ENCODE measurements around the gene RBM22.
"Not testable (repeated sequence)": the region's sequence is repeated elsewhere in the genome, so short reads cannot be mapped to it uniquely, and the experiment has no call there.

The RBM22 gene

DNA sequence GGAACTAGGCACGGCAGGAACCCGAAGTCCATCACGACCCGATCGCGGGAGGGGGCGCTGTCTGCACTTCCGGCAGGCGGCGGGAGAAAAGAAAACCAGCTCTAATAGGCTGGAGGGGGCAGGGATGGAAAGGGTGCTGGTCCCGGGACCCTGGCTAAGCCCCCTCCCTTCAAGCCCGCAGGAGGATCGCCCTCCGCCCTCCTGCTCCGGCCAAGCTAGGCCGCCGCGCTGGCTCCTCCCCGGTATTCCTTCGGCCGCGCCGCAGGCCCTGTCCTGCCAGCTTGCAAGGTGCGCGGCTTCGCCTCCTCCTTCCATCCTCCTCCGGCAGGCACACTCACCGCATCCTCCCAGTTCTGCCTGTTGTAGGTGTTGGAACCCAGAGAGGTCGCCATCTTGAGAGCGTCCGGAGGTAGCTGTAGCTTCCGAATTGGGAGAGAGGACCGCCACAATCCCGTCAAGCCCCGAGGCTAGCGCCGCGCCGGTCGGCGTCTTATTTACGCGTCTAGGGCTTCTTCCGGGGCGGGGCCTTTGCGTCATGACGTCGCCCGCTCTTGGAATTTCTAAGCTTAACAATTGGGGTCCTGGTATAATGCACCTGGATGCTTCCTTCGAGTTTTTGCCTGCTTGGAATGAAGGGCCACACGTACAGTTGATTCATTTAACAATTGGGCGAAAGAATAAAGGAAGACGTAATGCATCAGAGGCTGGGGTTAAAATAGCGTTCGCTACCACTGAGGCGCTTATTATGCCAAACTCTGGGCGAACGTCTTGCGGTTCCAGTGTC is at the start of gene RBM22:
RBM22 (minus strand) TSS at position 469 of the 784 bp plus-strand sequence; CDS start at position 392, 77 bp downstream.
- in situ Hi-C loops (cut with MboI; ENCODE audit: low pct_unique_long_range_greater_than_20kb, low sequenced_read_pairs): no loop called here
- DNase-seq: peak; percentile 93

DNA sequence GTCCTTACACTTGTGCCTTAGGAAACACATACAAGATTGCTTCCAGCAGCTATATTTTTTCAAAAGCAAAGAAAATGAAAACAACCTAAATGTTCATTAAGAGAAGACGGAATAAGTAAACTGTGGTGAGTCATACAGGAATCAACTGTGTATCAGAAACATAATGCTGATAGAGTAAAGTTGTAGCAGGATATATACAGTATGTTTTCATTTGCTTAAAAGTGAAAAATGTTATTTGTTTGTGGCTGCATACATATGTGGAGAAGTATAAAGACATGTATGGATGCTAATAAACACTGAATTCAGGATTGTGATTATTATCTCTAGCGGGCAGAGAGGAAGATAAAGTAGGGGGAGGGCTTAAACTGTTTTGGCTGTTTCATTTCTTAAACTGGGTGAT is 49.6 kb upstream of the RBM22 start:
- in situ Hi-C loops (cut with MboI; ENCODE audit: low pct_unique_long_range_greater_than_20kb, low sequenced_read_pairs): no loop called here
- no peak for DNase-seq

DNA sequence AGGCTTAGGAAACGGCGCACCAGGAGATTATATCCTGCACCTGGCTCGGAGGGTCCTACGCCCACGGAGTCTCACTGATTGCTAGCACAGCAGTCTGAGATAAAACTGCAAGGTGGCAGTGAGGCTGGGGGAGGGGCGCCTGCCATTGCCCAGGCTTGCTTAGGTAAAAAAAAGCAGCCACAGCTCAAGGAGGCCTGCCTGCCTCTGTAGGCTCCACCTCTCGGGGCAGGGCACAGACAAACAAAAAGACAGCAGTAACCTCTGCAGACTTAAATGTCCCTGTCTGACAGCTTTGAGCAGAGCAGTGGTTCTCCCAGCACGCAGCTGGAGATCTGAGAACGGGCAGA is 42.3 kb upstream of the RBM22 start:
- in situ Hi-C loops (cut with MboI; ENCODE audit: low pct_unique_long_range_greater_than_20kb, low sequenced_read_pairs); DNase-seq: not testable (repeated sequence)

DNA sequence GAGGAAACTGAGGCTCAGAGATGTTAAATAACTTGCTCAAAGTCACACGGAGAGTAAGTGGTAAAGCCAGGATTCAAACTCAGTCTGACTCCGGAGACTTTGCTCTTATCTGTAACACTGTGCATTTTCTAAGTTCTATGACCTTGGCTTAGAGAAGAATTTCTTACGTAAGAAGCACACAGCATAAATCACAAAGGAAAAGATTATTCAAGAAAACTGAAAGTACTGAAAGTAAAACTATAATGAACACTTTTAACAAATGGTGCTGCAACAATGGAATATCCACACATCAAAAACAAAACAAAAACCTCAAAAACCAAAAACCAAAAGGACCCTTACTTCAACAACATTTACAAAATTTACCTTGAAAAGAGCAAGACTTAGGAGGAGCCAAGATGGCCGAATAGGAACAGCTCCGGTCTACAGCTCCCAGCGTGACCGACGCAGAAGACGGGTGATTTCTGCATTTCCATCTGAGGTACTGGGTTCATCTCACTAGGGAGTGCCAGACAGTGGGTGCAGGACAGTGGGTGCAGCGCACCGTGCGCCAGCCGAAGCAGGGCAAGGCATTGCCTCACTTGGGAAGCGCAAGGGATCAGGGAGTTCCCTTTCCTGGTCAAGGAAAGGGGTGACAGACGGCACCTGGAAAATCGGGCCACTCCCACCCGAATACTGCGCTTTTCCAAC is 41.7 kb upstream of the RBM22 start:
- in situ Hi-C loops (cut with MboI; ENCODE audit: low pct_unique_long_range_greater_than_20kb, low sequenced_read_pairs); DNase-seq: not testable (repeated sequence)

- in situ Hi-C loops (cut with MboI; ENCODE audit: low pct_unique_long_range_greater_than_20kb, low sequenced_read_pairs): no loop called here
- DNase-seq: no peak
These were observed 40.1 kb upstream of the RBM22 start for GRCh38 chr5:150740992-150741391.

- in situ Hi-C loops (cut with MboI; ENCODE audit: low pct_unique_long_range_greater_than_20kb, low sequenced_read_pairs): no loop called here
- no peak for DNase-seq
These were observed 38.0 kb upstream of the RBM22 start for GRCh38 chr5:150738862-150739261.

DNA sequence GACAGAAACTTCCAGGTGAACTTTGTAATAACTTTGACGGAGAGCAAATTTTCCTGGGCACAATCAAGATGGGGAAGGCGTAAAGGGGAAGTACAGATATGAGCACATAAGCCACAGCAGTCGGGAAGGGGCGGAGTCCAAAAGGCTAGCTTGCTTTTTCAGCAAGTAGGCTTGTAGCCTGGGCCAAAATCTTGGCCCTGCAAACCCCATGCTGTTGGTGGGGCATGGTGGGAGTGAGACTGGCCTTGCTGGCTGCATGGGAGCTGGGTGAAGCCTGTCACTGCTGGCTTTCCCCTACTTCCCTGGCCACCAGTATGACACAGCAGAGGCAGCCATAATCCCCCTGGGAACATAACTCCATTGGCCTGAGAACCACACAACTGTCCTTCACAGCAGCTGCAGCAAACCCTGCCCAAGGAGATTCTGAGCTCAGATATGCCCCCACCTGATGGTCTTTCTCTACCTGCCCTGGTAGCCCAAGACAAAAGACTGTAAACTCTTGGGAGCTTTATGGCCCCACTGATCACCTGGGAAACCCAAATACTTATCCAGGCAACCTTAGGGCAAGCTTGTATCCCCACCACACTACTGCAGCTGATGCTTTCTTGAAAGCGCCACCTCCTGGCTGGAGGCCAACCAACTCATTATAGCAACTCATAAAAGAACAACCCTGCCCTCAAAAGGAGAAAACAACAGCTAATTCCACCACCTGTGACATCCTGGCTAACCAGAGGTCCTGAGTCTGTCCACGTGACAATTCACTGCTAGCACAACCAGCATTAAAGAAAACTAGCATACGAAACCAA is 33.9 kb upstream of the RBM22 start:
- in situ Hi-C loops (cut with MboI; ENCODE audit: low pct_unique_long_range_greater_than_20kb, low sequenced_read_pairs): no loop called here
- DNase-seq: peak; percentile 92

DNA sequence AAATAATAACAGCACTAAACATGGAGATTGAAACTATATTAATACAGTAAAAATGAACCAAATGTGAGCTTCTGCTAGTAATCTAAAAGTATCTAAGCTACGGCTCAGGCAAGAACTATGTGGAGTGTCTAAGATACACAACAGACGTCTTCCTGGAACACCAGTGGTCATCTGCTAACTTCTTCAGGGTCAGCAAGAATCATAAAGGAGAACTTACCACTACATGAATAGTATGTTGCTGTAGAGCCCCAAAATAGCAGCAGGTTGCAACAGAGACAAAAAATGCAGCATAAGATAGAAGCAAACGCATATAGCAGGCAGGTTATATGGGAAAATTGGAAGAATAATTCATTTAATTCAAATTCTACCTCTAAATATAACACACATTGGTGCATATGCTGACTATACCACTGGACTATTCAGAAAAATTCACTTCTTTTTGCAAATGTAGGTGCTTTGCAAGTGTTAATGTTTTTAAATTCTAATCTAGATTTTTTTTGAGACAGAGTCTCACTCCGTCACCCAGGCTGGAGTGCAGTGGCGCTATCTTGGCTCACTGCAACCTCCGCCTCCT is 30.9 kb upstream of the RBM22 start:
- no peak for DNase-seq

GRCh38 chr5:150729859-150730258 is 29.0 kb upstream of the RBM22 start:
- in situ Hi-C loops (cut with MboI; ENCODE audit: low pct_unique_long_range_greater_than_20kb, low sequenced_read_pairs): no loop called here
- no peak for DNase-seq

More for the DNA sequence above, 30.9 kb upstream of the RBM22 start:
- in situ Hi-C loops (cut with MboI; ENCODE audit: low pct_unique_long_range_greater_than_20kb, low sequenced_read_pairs): no loop called here

DNA sequence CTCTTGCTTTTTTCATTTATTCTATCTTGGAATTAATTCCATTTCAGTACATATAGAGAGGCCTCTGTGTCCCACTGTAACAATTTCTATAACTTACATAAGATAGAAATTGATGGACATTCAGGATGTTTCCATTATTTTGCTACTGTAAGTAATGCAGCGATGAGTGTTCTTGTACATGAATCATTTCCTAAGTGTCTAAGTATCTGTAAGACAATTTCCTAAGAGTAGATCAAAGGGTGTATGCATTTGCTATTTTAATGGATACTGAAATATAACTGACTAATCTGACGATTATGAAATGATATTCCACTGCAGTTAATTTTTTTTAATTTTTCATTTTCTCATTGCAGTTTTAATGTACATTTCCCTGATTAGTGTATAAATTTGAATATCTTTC is 23.0 kb upstream of the RBM22 start:
- no peak for DNase-seq
- in situ Hi-C loops (cut with MboI; ENCODE audit: low pct_unique_long_range_greater_than_20kb, low sequenced_read_pairs): no loop called here

DNA sequence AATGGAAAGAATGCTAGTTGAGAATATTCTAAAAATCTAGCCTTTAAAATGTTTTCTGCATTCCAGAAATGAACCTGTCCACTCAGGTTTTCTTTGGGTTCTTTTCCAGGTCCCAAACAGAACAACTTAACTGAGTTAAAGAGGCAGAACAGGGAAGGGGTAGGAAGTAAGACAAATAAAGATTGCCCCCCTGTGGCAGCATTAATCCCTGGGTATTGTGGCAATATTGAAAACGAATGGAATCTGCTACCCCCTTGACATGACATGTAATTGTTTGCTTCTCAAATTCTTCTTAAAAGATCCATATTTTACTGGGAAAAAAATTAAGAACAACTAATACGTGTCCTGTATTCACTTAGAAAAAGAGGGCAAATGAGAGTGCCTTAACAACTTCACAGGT is 9.3 kb upstream of the RBM22 start:
- in situ Hi-C loops (cut with MboI; ENCODE audit: low pct_unique_long_range_greater_than_20kb, low sequenced_read_pairs): no loop called here
- DNase-seq: peak; percentile 61

DNA sequence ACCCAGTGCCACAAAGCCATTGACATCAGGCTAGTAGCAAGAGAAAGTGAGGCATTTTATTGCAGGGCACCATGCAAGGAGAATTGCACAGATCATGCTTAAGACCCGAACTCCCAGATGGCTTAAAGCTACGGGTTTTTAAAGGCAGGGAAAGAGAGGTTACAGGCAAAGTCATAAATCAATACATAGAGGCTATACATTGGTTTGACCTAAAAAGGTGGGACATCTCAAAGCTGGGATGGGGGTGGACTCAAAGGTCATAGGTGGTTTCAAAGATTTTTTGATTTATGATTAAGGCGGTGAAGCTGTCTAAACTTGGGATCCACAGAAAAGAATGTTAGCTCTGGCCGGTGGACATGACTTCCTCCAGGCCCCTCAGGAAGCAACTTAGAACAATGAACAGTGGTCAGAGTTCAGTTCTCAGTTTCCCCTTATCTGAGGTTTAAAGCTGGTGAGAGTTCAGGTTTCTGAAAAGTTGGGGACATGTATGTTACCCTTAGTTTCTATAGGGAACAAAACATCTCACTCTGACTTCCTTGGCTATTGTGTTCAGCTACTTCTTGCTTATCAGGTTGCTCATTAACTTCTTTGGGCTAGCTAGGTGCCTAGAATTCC is 6.0 kb upstream of the RBM22 start:
- in situ Hi-C loops (cut with MboI; ENCODE audit: low pct_unique_long_range_greater_than_20kb, low sequenced_read_pairs): no loop called here
- DNase-seq: no peak

GRCh38 chr5:150703762-150704161 is 2.9 kb upstream of the RBM22 start:
- DNase-seq: no peak
- in situ Hi-C loops (cut with MboI; ENCODE audit: low pct_unique_long_range_greater_than_20kb, low sequenced_read_pairs): no loop called here

DNA sequence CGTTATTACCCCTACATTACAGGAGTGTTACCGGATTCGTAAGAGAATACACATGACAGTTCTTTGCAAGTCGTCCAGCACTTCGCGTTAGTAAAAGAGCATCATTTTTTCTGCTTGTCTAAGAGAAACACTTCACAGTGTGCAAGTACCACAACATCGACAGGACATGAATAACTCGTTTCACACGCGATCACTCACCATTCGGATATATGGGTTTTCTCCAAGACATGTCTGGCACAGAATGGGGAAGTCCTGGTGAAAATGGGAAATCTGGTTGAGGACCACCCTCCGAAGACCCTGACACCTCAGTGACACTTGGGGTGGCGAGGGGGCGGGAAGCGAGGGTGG is 642 bp downstream of the RBM22 start:
- no peak for DNase-seq
- in situ Hi-C loops (cut with MboI; ENCODE audit: low pct_unique_long_range_greater_than_20kb, low sequenced_read_pairs): no loop called here

DNA sequence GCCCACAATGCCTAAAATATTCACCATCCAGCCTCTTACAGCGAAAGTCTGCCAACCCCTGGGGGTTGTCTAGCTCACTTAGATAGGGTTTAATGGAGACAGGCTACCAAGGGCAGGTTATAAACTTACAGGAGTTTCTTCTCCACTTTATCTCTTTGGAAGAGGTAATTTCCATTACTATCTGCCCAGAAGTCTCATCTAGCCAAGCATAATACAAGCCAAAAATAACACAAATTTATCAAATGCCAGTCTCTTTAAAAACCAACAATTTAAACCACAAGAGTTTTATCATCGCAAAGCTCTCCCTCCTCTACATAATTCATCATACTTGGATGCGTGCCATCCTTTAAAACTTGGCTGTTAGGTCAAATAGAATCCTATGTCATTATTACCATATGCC is 6.2 kb downstream of the RBM22 start:
- in situ Hi-C loops (cut with MboI; ENCODE audit: low pct_unique_long_range_greater_than_20kb, low sequenced_read_pairs): no loop called here
- no peak for DNase-seq

GRCh38 chr5:150692276-150692675 is 8.6 kb downstream of the RBM22 start:
- in situ Hi-C loops (cut with MboI; ENCODE audit: low pct_unique_long_range_greater_than_20kb, low sequenced_read_pairs): no loop called here
- DNase-seq: no peak

DNA sequence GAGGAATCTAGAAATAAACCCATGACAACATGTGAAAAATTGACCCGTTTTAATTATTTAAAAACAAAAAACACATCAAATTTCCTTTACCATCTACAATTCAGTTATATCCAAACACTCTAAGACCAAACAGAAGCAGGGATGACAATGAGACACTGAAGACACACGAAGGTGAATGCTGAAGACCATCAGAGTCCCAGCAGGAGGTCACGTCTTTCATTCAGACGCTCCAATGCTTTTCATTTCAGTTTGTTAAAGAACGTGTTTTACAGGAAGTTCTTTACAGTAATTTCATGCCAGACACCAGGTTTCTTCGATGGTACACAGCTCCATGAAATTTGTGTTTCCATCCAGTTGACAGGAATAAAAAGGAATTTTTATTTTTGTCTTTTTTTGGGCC is 10.1 kb downstream of the RBM22 start:
- DNase-seq: no peak
- in situ Hi-C loops (cut with MboI; ENCODE audit: low pct_unique_long_range_greater_than_20kb, low sequenced_read_pairs): no loop called here

DNA sequence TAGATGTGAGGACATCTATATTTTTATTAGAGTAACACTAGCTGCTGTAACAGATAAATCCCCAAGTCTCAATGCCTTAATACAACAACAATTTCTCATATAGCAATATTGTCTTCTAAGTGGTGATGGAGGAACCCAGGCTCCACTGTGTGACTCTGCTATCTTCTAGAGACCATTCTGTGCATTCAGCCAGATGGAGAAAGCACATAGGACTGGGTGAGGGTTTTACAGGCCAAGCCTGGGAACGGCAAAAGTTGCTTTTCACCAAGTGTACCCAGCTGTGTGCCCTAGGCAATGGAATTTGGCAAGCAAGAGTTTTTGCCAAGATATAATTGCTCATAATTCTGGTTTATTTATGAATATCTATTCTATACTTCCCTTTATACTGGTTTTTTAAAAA is 11.7 kb downstream of the RBM22 start:
- no peak for DNase-seq
- in situ Hi-C loops (cut with MboI; ENCODE audit: low pct_unique_long_range_greater_than_20kb, low sequenced_read_pairs): no loop called here

GRCh38 chr5:150676578-150676977 is 24.3 kb downstream of the RBM22 start:
- no peak for DNase-seq
- in situ Hi-C loops (cut with MboI; ENCODE audit: low pct_unique_long_range_greater_than_20kb, low sequenced_read_pairs): no loop called here

Data from KBM-7 (cell line).